ENCODE results near the gene LTBP1. TPM values are rescaled to one million over a fixed set of nuclear protein-coding genes. Genes with fewer than 3 reads are reported as not detected.

The LTBP1 gene
- total and polyA plus RNA-seq, 2 donors (not counting 1 experiment from before 2014, with no cell fraction given), result 0.69 TPM; not detected in 1

DNA sequence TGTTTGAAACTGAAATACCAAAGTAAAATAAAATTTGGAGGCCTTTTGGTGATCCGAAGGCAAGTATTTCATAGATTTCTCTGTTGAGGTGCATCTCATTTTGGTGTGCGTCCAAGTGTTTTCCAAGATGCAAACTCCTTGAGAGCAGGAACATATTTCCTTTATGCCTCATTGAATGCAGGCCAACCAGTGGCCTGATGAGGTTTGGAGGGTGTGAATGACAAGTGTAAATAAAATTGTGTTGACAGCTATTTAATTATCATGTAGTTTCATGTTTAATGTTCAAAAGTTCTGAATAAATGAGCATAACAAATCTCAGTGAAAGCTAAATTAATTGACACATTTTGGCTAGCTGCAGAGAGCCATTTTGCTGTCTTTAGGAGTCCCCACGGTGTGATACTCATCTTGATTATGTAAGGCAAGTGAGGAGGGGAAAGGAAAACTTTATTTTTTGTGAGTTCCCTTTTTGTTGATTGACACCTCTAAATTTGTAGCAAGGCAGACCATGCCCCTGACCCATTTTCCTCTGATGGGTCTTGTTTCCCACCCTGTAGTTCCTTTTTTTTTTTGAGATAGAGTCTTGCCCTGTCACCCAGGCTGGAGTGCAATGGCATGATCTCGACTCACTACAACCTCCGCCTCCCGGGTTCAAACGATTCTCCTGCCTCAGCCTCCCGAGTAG lies 6.3 kb upstream of the LTBP1 start:
- no peak for DNase-seq
- Histone ChIP-seq H3K36me3 (replicated peaks in 1 of 2; ENCODE audit: control extremely low read depth in 1 of 2, control insufficient read depth in 1 of 2, extremely low read depth in 1 of 2, insufficient read depth in 2 of 2, low read length in 1 of 2) (no peaks in the 10 kb centered on the region), H3K4me3 (ENCODE audit: control extremely low read depth in 1 of 5, extremely low read depth in 1 of 5, insufficient read depth in 1 of 5, low read depth in 2 of 5, low read length in 4 of 5) (no peak overlapping the region), H3K9ac (ENCODE audit: low read length) (no peak overlapping the region), H3K4me2 (replicated peaks; ENCODE audit: low read depth, low read length, poor library complexity, severe bottlenecking) (no peak overlapping the region), H3K9me3 (ENCODE audit: control extremely low read depth in 1 of 3, control insufficient read depth in 2 of 3, insufficient read depth in 1 of 3, low read length in 2 of 3) (no peaks in the 10 kb centered on the region), H4K20me1 (ENCODE audit: control insufficient read depth, insufficient read depth, low read length, poor library complexity, severe bottlenecking) (no peaks in the 10 kb centered on the region), H2AFZ (ENCODE audit: insufficient read depth, low read depth, low read length, poor library complexity, severe bottlenecking) (no peak overlapping the region), H3K27ac (ENCODE audit: low read length in 2 of 2) (no peak overlapping the region), H3K4me1 (ENCODE audit: control insufficient read depth in 2 of 2, insufficient read depth in 2 of 2, low read length in 2 of 2) (no peaks in the 10 kb centered on the region), H3K27me3 (replicated peaks in 1 of 4; ENCODE audit: control extremely low read depth in 1 of 4, control insufficient read depth in 3 of 4, insufficient read depth in 4 of 4, low read length in 3 of 4) (peaks cover 0 to 4% (median 3%) of the 10 kb centered on the region in 4 experiments), H3K79me2 (ENCODE audit: control insufficient read depth, insufficient read depth, low read length) (no peaks in the 10 kb centered on the region)
- no peak overlapping the region for H3K4me3 Mint-ChIP-seq
- H3K9me3 Mint-ChIP-seq (ENCODE audit: insufficient read depth), result no peaks in the 10 kb centered on the region
- intact Hi-C loops (cut with micrococcal nuclease), result no loop called here
- CTCF ChIA-PET, result interaction anchor here (0.6 kb wide), 1 partner anchor 902 kb away, joined by 3 read pairs; no protein-coding TSS in a partner anchor
- 93% methylated on average over 2 of the region's 8 CpGs for WGBS (ENCODE audit: insufficient coverage)
- POLR2A ChIA-PET, result no interaction called here
- H3K4me1 Mint-ChIP-seq, result no peaks in the 10 kb centered on the region
- H3K27me3 Mint-ChIP-seq, result peaks cover 26% of the 10 kb centered on the region
- no peak overlapping the region for H3K27ac Mint-ChIP-seq
- ATAC-seq (ENCODE audit: low read depth), result no peak
- TF ChIP-seq EZH2 (IDR thresholded peaks at IDR 0.05; ENCODE audit: borderline replicate concordance, insufficient read depth, low read depth, low read length, poor library complexity, severe bottlenecking), result no peak
- TF ChIP-seq, protein P1, sequence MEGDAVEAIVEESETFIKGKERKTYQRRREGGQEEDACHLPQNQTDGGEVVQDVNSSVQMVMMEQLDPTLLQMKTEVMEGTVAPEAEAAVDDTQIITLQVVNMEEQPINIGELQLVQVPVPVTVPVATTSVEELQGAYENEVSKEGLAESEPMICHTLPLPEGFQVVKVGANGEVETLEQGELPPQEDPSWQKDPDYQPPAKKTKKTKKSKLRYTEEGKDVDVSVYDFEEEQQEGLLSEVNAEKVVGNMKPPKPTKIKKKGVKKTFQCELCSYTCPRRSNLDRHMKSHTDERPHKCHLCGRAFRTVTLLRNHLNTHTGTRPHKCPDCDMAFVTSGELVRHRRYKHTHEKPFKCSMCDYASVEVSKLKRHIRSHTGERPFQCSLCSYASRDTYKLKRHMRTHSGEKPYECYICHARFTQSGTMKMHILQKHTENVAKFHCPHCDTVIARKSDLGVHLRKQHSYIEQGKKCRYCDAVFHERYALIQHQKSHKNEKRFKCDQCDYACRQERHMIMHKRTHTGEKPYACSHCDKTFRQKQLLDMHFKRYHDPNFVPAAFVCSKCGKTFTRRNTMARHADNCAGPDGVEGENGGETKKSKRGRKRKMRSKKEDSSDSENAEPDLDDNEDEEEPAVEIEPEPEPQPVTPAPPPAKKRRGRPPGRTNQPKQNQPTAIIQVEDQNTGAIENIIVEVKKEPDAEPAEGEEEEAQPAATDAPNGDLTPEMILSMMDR (IDR thresholded peaks at IDR 0.05), result no peak

GRCh38 chr2:32941944-32942690 lies 4.6 kb upstream of the LTBP1 start:
- Histone ChIP-seq H3K36me3 (replicated peaks in 1 of 2; ENCODE audit: control extremely low read depth in 1 of 2, control insufficient read depth in 1 of 2, extremely low read depth in 1 of 2, insufficient read depth in 2 of 2, low read length in 1 of 2) (no peaks in the 10 kb centered on the region), H3K4me1 (ENCODE audit: control insufficient read depth in 2 of 2, insufficient read depth in 2 of 2, low read length in 2 of 2) (no peaks in the 10 kb centered on the region), H2AFZ (ENCODE audit: insufficient read depth, low read depth, low read length, poor library complexity, severe bottlenecking) (no peak overlapping the region), H3K9ac (ENCODE audit: low read length) (no peak overlapping the region), H3K79me2 (ENCODE audit: control insufficient read depth, insufficient read depth, low read length) (no peaks in the 10 kb centered on the region), H3K4me3 (ENCODE audit: control extremely low read depth in 1 of 5, extremely low read depth in 1 of 5, insufficient read depth in 1 of 5, low read depth in 2 of 5, low read length in 4 of 5) (no peak overlapping the region), H3K4me2 (replicated peaks; ENCODE audit: low read depth, low read length, poor library complexity, severe bottlenecking) (no peak overlapping the region), H3K27me3 (replicated peaks in 1 of 4; ENCODE audit: control extremely low read depth in 1 of 4, control insufficient read depth in 3 of 4, insufficient read depth in 4 of 4, low read length in 3 of 4) (peaks cover 0 to 12% (median 3%) of the 10 kb centered on the region in 4 experiments), H3K27ac (ENCODE audit: low read length in 2 of 2) (no peak overlapping the region), H4K20me1 (ENCODE audit: control insufficient read depth, insufficient read depth, low read length, poor library complexity, severe bottlenecking) (no peaks in the 10 kb centered on the region), H3K9me3 (ENCODE audit: control extremely low read depth in 1 of 3, control insufficient read depth in 2 of 3, insufficient read depth in 1 of 3, low read length in 2 of 3) (no peaks in the 10 kb centered on the region)
- no peaks in the 10 kb centered on the region for H3K9me3 Mint-ChIP-seq (ENCODE audit: insufficient read depth)
- TF ChIP-seq, protein P1 (IDR thresholded peaks at IDR 0.05), result no peak
- no peak for TF ChIP-seq EZH2 (IDR thresholded peaks at IDR 0.05; ENCODE audit: borderline replicate concordance, insufficient read depth, low read depth, low read length, poor library complexity, severe bottlenecking)
- H3K27me3 Mint-ChIP-seq, result peaks cover 18% of the 10 kb centered on the region
- 90% methylated on average over 2 of the region's 8 CpGs for WGBS (ENCODE audit: insufficient coverage)
- peaks cover 6% of the 10 kb centered on the region for H3K4me1 Mint-ChIP-seq
- H3K27ac Mint-ChIP-seq, result no peak overlapping the region
- no peak for DNase-seq
- ATAC-seq (ENCODE audit: low read depth), result no peak
- ChIA-PET POLR2A (no interaction called here), CTCF (no interaction called here)
- intact Hi-C loops (cut with micrococcal nuclease), result no loop called here
- H3K4me3 Mint-ChIP-seq, result no peak overlapping the region
